ENCODE measurements around the gene NCAPD2. TPM values are rescaled to one million over a fixed set of nuclear protein-coding genes. Genes with fewer than 3 reads are reported as not detected.
A peak's percentile ranks its signal among the peaks of the same experiment; 100 is the strongest.

NCAPD2 gene
- total RNA-seq, 6 experiments from 2014 or later = 42.2 to 75.9 (median 65.4) TPM

DNA sequence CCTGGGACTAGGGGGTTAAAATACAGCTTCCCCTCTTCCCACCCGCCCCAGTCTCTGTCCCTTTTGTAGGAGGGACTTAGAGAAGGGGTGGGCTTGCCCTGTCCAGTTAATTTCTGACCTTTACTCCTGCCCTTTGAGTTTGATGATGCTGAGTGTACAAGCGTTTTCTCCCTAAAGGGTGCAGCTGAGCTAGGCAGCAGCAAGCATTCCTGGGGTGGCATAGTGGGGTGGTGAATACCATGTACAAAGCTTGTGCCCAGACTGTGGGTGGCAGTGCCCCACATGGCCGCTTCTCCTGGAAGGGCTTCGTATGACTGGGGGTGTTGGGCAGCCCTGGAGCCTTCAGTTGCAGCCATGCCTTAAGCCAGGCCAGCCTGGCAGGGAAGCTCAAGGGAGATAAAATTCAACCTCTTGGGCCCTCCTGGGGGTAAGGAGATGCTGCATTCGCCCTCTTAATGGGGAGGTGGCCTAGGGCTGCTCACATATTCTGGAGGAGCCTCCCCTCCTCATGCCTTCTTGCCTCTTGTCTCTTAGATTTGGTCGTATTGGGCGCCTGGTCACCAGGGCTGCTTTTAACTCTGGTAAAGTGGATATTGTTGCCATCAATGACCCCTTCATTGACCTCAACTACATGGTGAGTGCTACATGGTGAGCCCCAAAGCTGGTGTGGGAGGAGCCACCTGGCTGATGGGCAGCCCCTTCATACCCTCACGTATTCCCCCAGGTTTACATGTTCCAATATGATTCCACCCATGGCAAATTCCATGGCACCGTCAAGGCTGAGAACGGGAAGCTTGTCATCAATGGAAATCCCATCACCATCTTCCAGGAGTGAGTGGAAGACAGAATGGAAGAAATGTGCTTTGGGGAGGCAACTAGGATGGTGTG lies 42.3 kb downstream of the NCAPD2 start:
- TF ChIP-seq, protein P1, sequence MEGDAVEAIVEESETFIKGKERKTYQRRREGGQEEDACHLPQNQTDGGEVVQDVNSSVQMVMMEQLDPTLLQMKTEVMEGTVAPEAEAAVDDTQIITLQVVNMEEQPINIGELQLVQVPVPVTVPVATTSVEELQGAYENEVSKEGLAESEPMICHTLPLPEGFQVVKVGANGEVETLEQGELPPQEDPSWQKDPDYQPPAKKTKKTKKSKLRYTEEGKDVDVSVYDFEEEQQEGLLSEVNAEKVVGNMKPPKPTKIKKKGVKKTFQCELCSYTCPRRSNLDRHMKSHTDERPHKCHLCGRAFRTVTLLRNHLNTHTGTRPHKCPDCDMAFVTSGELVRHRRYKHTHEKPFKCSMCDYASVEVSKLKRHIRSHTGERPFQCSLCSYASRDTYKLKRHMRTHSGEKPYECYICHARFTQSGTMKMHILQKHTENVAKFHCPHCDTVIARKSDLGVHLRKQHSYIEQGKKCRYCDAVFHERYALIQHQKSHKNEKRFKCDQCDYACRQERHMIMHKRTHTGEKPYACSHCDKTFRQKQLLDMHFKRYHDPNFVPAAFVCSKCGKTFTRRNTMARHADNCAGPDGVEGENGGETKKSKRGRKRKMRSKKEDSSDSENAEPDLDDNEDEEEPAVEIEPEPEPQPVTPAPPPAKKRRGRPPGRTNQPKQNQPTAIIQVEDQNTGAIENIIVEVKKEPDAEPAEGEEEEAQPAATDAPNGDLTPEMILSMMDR (IDR thresholded peaks at IDR 0.05) = no peak
- H3K4me1 Mint-ChIP-seq (ENCODE audit: low read depth) = peaks cover 69% of the 10 kb centered on the region
- no peak for DNase-seq

DNA sequence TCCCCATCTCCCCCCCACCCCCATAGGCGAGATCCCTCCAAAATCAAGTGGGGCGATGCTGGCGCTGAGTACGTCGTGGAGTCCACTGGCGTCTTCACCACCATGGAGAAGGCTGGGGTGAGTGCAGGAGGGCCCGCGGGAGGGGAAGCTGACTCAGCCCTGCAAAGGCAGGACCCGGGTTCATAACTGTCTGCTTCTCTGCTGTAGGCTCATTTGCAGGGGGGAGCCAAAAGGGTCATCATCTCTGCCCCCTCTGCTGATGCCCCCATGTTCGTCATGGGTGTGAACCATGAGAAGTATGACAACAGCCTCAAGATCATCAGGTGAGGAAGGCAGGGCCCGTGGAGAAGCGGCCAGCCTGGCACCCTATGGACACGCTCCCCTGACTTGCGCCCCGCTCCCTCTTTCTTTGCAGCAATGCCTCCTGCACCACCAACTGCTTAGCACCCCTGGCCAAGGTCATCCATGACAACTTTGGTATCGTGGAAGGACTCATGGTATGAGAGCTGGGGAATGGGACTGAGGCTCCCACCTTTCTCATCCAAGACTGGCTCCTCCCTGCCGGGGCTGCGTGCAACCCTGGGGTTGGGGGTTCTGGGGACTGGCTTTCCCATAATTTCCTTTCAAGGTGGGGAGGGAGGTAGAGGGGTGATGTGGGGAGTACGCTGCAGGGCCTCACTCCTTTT lies 43.1 kb downstream of the NCAPD2 start:
- TF ChIP-seq, protein P1 (IDR thresholded peaks at IDR 0.05) = no peak
- Mint-ChIP-seq H3K27me3 (ENCODE audit: insufficient read depth) (peaks cover 75% of the 10 kb centered on the region), H3K27ac (peak overlapping the region; percentile 100), H3K4me3 (peak overlapping the region; percentile 95), H3K9me3 (peaks cover 35% of the 10 kb centered on the region), H3K4me1 (ENCODE audit: low read depth) (peaks cover 69% of the 10 kb centered on the region), H3K36me3 (ENCODE audit: low read depth) (peaks cover 44% of the 10 kb centered on the region)
- DNase-seq = no peak

More for the DNA sequence above, 42.3 kb downstream of the NCAPD2 start:
- Mint-ChIP-seq H3K4me3 (peak overlapping the region; percentile 95), H3K36me3 (ENCODE audit: low read depth) (peaks cover 48% of the 10 kb centered on the region), H3K27me3 (ENCODE audit: insufficient read depth) (peaks cover 75% of the 10 kb centered on the region), H3K9me3 (peaks cover 35% of the 10 kb centered on the region), H3K27ac (peak overlapping the region; percentile 100)

DNA sequence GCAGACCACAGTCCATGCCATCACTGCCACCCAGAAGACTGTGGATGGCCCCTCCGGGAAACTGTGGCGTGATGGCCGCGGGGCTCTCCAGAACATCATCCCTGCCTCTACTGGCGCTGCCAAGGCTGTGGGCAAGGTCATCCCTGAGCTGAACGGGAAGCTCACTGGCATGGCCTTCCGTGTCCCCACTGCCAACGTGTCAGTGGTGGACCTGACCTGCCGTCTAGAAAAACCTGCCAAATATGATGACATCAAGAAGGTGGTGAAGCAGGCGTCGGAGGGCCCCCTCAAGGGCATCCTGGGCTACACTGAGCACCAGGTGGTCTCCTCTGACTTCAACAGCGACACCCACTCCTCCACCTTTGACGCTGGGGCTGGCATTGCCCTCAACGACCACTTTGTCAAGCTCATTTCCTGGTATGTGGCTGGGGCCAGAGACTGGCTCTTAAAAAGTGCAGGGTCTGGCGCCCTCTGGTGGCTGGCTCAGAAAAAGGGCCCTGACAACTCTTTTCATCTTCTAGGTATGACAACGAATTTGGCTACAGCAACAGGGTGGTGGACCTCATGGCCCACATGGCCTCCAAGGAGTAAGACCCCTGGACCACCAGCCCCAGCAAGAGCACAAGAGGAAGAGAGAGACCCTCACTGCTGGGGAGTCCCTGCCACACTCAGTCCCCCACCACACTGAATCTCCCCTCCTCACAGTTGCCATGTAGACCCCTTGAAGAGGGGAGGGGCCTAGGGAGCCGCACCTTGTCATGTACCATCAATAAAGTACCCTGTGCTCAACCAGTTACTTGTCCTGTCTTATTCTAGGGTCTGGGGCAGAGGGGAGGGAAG lies 43.9 kb downstream of the NCAPD2 start:
- DNase-seq = peak; percentile 79
- H3K27me3 Mint-ChIP-seq (ENCODE audit: insufficient read depth) = peaks cover 70% of the 10 kb centered on the region
- peaks cover 35% of the 10 kb centered on the region for H3K9me3 Mint-ChIP-seq
- peak overlapping the region; percentile 100 for H3K27ac Mint-ChIP-seq
- peaks cover 69% of the 10 kb centered on the region for H3K4me1 Mint-ChIP-seq (ENCODE audit: low read depth)
- H3K36me3 Mint-ChIP-seq (ENCODE audit: low read depth) = peaks cover 44% of the 10 kb centered on the region
- TF ChIP-seq, protein P1 (IDR thresholded peaks at IDR 0.05) = peak; percentile 97
- H3K4me3 Mint-ChIP-seq = peak overlapping the region; percentile 95

DNA sequence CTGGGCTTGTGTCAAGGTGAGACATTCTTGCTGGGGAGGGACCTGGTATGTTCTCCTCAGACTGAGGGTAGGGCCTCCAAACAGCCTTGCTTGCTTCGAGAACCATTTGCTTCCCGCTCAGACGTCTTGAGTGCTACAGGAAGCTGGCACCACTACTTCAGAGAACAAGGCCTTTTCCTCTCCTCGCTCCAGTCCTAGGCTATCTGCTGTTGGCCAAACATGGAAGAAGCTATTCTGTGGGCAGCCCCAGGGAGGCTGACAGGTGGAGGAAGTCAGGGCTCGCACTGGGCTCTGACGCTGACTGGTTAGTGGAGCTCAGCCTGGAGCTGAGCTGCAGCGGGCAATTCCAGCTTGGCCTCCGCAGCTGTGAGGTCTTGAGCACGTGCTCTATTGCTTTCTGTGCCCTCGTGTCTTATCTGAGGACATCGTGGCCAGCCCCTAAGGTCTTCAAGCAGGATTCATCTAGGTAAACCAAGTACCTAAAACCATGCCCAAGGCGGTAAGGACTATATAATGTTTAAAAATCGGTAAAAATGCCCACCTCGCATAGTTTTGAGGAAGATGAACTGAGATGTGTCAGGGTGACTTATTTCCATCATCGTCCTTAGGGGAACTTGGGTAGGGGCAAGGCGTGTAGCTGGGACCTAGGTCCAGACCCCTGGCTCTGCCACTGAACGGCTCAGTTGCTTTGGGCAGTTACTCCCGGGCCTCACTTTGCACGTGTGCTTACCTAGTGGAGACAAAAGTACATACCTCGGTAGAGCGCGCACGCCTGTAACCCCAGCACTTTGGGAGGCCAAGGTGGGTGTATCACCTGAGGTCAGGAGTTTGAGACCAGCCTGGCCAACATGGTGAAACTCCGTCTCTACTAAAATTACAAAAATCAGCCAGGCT lies 44.8 kb downstream of the NCAPD2 start:
- H3K4me1 Mint-ChIP-seq (ENCODE audit: low read depth) = peaks cover 61% of the 10 kb centered on the region
- peaks cover 44% of the 10 kb centered on the region for H3K36me3 Mint-ChIP-seq (ENCODE audit: low read depth)
- H3K4me3 Mint-ChIP-seq = peak overlapping the region; percentile 95
- peaks cover 35% of the 10 kb centered on the region for H3K9me3 Mint-ChIP-seq
- peak overlapping the region; percentile 100 for H3K27ac Mint-ChIP-seq
- peak; percentile 60 for DNase-seq
- TF ChIP-seq, protein P1 (IDR thresholded peaks at IDR 0.05) = no peak
- peaks cover 67% of the 10 kb centered on the region for H3K27me3 Mint-ChIP-seq (ENCODE audit: insufficient read depth)

All from HFFc6 (cell line).